ENCODE results near the gene GGCT.

GGCT gene

GRCh38 chr7:30504301-30505173, at the start of gene GGCT:
GGCT (minus strand) TSS chr7:30504829; CDS start chr7:30504709, 120 bp downstream.
- H3K27me3 ChIP-seq (ENCODE audit: control insufficient read depth in 2 of 2, insufficient read depth in 2 of 2, low read length in 2 of 2): no peaks in the 10 kb centered on the region
- H3K9me3 ChIP-seq (ENCODE audit: control insufficient read depth in 2 of 2, low read length in 2 of 2): no peaks in the 10 kb centered on the region
- H3K4me1 ChIP-seq (ENCODE audit: control insufficient read depth in 2 of 2, insufficient read depth in 2 of 2, low read length in 2 of 2): peaks cover 6 to 17% of the 10 kb centered on the region in 2 donors
- H3K36me3 ChIP-seq (ENCODE audit: control insufficient read depth in 2 of 2, insufficient read depth in 2 of 2, low read length in 2 of 2): no peaks in the 10 kb centered on the region
- H3K4me3 ChIP-seq (ENCODE audit: low read length in 2 of 2): peak within 1 kb of the TSS; percentile 96 to 97
- H3K9ac ChIP-seq (ENCODE audit: low read depth in 1 of 2, low read length in 2 of 2): peak within 1 kb of the TSS; percentile 79 to 94
- peak within 1 kb of the TSS; percentile 77 to 86 for H3K27ac ChIP-seq (ENCODE audit: low read depth in 2 of 2, low read length in 2 of 2)

DNA sequence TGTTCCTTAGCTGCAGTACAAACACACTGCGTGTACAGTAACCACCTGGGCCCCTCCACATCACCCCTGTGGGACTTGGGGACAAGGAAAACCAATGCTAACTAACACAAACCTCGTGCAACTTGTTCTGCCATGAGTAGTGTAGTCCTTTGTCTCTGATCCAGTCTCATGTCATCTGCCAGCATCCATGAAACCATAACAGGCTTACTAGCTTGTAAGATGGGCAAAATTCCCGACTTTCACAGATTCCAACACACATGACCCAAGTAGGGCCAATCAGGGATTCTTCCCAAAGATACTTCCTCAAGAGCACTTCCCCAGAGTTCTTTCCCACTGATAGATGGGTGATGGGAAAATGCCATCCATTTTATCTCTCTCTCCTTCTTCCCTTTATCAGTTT, 48.9 kb upstream of the GGCT start:
- Histone ChIP-seq H3K9me3 (ENCODE audit: control insufficient read depth in 2 of 2, low read length in 2 of 2) (no peaks in the 10 kb centered on the region), H3K27ac (ENCODE audit: low read depth in 2 of 2, low read length in 2 of 2) (no peak overlapping the region), H3K4me1 (ENCODE audit: control insufficient read depth in 2 of 2, insufficient read depth in 2 of 2, low read length in 2 of 2) (peaks cover 3 to 7% of the 10 kb centered on the region in 2 donors), H3K27me3 (ENCODE audit: control insufficient read depth in 2 of 2, insufficient read depth in 2 of 2, low read length in 2 of 2) (no peaks in the 10 kb centered on the region), H3K36me3 (ENCODE audit: control insufficient read depth in 2 of 2, insufficient read depth in 2 of 2, low read length in 2 of 2) (peaks cover 0 to 4% of the 10 kb centered on the region in 2 donors), H3K4me3 (ENCODE audit: low read length in 2 of 2) (no peak overlapping the region), H3K9ac (ENCODE audit: low read depth in 1 of 2, low read length in 2 of 2) (no peak overlapping the region)

DNA sequence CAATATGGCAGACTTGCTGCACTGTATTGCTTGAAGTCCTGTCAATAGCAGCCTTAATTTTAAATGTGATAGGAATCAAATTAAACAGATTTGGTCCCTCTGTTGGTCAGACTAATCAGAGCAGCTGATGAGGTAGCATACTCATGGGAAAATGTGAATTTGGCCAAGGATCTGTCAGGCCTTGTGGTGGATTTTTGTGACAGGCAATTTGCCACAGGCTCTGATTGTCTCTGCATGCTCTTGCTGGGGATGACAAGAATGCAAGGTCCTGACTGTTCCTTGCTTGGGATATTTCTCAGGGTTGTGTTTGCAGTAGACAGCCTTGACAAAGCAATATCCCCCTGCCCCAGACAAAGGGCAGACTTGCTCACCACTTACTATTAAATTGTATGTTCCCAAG, 48.5 kb upstream of the GGCT start:
- Histone ChIP-seq H3K9me3 (ENCODE audit: control insufficient read depth in 2 of 2, low read length in 2 of 2) (no peaks in the 10 kb centered on the region), H3K36me3 (ENCODE audit: control insufficient read depth in 2 of 2, insufficient read depth in 2 of 2, low read length in 2 of 2) (peaks cover 0 to 4% of the 10 kb centered on the region in 2 donors), H3K27ac (ENCODE audit: low read depth in 2 of 2, low read length in 2 of 2) (no peak overlapping the region), H3K9ac (ENCODE audit: low read depth in 1 of 2, low read length in 2 of 2) (no peak overlapping the region), H3K4me3 (ENCODE audit: low read length in 2 of 2) (no peak overlapping the region), H3K4me1 (ENCODE audit: control insufficient read depth in 2 of 2, insufficient read depth in 2 of 2, low read length in 2 of 2) (peaks cover 3 to 7% of the 10 kb centered on the region in 2 donors), H3K27me3 (ENCODE audit: control insufficient read depth in 2 of 2, insufficient read depth in 2 of 2, low read length in 2 of 2) (no peaks in the 10 kb centered on the region)

DNA sequence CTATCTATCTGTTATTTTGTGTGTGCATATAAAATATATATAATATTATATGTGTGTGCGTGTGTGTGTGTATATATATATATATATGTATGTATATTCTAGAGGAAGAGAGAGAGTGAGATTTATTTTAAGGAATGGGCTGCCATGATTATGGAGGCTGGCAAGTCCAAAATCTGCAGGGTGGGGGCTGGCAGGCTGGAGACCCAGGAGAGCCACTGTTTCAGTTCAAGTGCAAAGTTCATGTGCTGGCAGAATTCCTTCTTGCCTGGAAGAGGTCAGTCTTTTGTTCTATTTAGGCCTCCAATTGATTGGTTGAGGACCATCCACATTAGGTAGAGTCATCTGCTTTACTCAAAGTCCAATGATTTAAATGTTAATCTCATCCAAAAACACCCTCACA, 47.7 kb upstream of the GGCT start:
- peaks cover 0 to 4% of the 10 kb centered on the region in 2 donors for H3K36me3 ChIP-seq (ENCODE audit: control insufficient read depth in 2 of 2, insufficient read depth in 2 of 2, low read length in 2 of 2)
- no peak overlapping the region for H3K27ac ChIP-seq (ENCODE audit: low read depth in 2 of 2, low read length in 2 of 2)
- no peak overlapping the region for H3K9ac ChIP-seq (ENCODE audit: low read depth in 1 of 2, low read length in 2 of 2)
- H3K4me3 ChIP-seq (ENCODE audit: low read length in 2 of 2): no peak overlapping the region
- no peaks in the 10 kb centered on the region for H3K9me3 ChIP-seq (ENCODE audit: control insufficient read depth in 2 of 2, low read length in 2 of 2)
- no peaks in the 10 kb centered on the region for H3K27me3 ChIP-seq (ENCODE audit: control insufficient read depth in 2 of 2, insufficient read depth in 2 of 2, low read length in 2 of 2)
- H3K4me1 ChIP-seq (ENCODE audit: control insufficient read depth in 2 of 2, insufficient read depth in 2 of 2, low read length in 2 of 2): peaks cover 3 to 7% of the 10 kb centered on the region in 2 donors

GRCh38 chr7:30549931-30550493, 45.4 kb upstream of the GGCT start:
- Histone ChIP-seq H3K27ac (ENCODE audit: low read depth in 2 of 2, low read length in 2 of 2) (no peak overlapping the region), H3K27me3 (ENCODE audit: control insufficient read depth in 2 of 2, insufficient read depth in 2 of 2, low read length in 2 of 2) (no peaks in the 10 kb centered on the region), H3K36me3 (ENCODE audit: control insufficient read depth in 2 of 2, insufficient read depth in 2 of 2, low read length in 2 of 2) (peaks cover 0 to 4% of the 10 kb centered on the region in 2 donors), H3K9ac (ENCODE audit: low read depth in 1 of 2, low read length in 2 of 2) (no peak overlapping the region), H3K4me3 (ENCODE audit: low read length in 2 of 2) (no peak overlapping the region), H3K4me1 (ENCODE audit: control insufficient read depth in 2 of 2, insufficient read depth in 2 of 2, low read length in 2 of 2) (peaks cover 3 to 7% of the 10 kb centered on the region in 2 donors), H3K9me3 (ENCODE audit: control insufficient read depth in 2 of 2, low read length in 2 of 2) (no peaks in the 10 kb centered on the region)

DNA sequence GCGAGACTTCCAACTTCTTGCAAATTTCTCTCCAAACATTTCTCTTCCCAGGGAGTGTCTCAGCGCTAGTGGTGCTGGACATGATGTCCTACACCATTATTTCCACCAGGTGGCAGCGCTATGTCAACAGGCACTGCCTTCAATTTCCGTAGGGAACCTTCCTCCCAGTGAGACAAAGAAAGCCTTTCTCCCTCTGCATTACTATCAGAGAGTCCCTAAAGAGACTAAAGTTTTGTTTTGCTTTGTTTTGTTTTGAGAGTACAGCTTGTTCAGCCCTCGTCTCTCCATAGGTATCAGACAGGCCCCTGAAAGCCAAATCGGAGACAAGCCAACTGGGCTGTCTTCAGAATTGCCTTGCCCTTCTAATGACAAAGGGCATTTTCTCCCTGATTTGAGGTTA, 44.2 kb upstream of the GGCT start:
- Histone ChIP-seq H3K9me3 (ENCODE audit: control insufficient read depth in 2 of 2, low read length in 2 of 2) (no peaks in the 10 kb centered on the region), H3K27me3 (ENCODE audit: control insufficient read depth in 2 of 2, insufficient read depth in 2 of 2, low read length in 2 of 2) (no peaks in the 10 kb centered on the region), H3K27ac (ENCODE audit: low read depth in 2 of 2, low read length in 2 of 2) (no peak overlapping the region), H3K36me3 (ENCODE audit: control insufficient read depth in 2 of 2, insufficient read depth in 2 of 2, low read length in 2 of 2) (peaks cover 0 to 4% of the 10 kb centered on the region in 2 donors), H3K9ac (ENCODE audit: low read depth in 1 of 2, low read length in 2 of 2) (no peak overlapping the region), H3K4me3 (ENCODE audit: low read length in 2 of 2) (no peak overlapping the region), H3K4me1 (ENCODE audit: control insufficient read depth in 2 of 2, insufficient read depth in 2 of 2, low read length in 2 of 2) (peaks cover 3 to 7% of the 10 kb centered on the region in 2 donors)

GRCh38 chr7:30546596-30546995, 42.0 kb upstream of the GGCT start:
- Histone ChIP-seq H3K9me3 (ENCODE audit: control insufficient read depth in 2 of 2, low read length in 2 of 2) (no peaks in the 10 kb centered on the region), H3K27ac (ENCODE audit: low read depth in 2 of 2, low read length in 2 of 2) (no peak overlapping the region), H3K4me3 (ENCODE audit: low read length in 2 of 2) (no peak overlapping the region), H3K4me1 (ENCODE audit: control insufficient read depth in 2 of 2, insufficient read depth in 2 of 2, low read length in 2 of 2) (peaks cover 3 to 7% of the 10 kb centered on the region in 2 donors), H3K9ac (ENCODE audit: low read depth in 1 of 2, low read length in 2 of 2) (no peak overlapping the region), H3K27me3 (ENCODE audit: control insufficient read depth in 2 of 2, insufficient read depth in 2 of 2, low read length in 2 of 2) (no peaks in the 10 kb centered on the region), H3K36me3 (ENCODE audit: control insufficient read depth in 2 of 2, insufficient read depth in 2 of 2, low read length in 2 of 2) (peaks cover 0 to 4% of the 10 kb centered on the region in 2 donors)

DNA sequence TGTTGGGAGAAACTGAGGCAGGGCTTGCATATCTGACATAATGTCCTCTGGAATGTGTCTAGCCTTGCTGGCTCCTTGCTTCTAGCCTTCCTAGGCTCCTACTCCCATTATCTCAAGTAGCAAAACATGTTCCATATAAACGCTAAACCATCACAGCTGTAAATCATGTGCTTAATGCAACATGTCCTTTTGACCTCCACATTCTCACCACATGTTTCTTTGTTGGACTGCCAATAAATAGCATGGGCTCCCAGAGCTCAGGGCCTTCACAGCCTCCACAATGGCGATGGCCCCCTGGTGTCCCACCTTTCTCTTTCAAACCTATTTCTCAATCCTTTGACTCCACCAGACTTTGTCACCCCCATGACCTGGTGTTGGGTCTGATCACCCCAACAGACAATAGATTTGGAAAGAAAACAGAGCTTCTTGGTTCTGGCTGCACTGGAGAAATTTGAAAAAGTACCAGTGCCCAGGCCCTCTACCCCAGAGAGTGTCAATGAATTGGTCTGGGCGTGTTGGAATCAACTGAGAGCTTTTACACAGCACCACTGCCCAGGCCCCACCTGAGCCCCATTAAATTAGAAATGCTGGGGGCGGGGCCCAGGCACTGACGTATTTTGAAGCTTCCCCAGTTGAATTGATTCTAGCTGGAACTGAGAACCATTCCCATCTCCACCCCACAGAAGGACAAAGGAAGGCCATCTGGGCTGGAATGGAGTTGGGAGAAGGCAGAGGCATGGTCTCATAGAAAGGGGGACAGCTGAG, 41.3 kb upstream of the GGCT start:
- H3K9me3 ChIP-seq (ENCODE audit: control insufficient read depth in 2 of 2, low read length in 2 of 2): no peaks in the 10 kb centered on the region
- H3K36me3 ChIP-seq (ENCODE audit: control insufficient read depth in 2 of 2, insufficient read depth in 2 of 2, low read length in 2 of 2): peaks cover 0 to 4% of the 10 kb centered on the region in 2 donors
- no peaks in the 10 kb centered on the region for H3K27me3 ChIP-seq (ENCODE audit: control insufficient read depth in 2 of 2, insufficient read depth in 2 of 2, low read length in 2 of 2)
- H3K27ac ChIP-seq (ENCODE audit: low read depth in 2 of 2, low read length in 2 of 2): no peak overlapping the region
- H3K9ac ChIP-seq (ENCODE audit: low read depth in 1 of 2, low read length in 2 of 2): no peak overlapping the region
- H3K4me1 ChIP-seq (ENCODE audit: control insufficient read depth in 2 of 2, insufficient read depth in 2 of 2, low read length in 2 of 2): peaks cover 2 to 3% of the 10 kb centered on the region in 2 donors
- H3K4me3 ChIP-seq (ENCODE audit: low read length in 2 of 2): no peak overlapping the region

DNA sequence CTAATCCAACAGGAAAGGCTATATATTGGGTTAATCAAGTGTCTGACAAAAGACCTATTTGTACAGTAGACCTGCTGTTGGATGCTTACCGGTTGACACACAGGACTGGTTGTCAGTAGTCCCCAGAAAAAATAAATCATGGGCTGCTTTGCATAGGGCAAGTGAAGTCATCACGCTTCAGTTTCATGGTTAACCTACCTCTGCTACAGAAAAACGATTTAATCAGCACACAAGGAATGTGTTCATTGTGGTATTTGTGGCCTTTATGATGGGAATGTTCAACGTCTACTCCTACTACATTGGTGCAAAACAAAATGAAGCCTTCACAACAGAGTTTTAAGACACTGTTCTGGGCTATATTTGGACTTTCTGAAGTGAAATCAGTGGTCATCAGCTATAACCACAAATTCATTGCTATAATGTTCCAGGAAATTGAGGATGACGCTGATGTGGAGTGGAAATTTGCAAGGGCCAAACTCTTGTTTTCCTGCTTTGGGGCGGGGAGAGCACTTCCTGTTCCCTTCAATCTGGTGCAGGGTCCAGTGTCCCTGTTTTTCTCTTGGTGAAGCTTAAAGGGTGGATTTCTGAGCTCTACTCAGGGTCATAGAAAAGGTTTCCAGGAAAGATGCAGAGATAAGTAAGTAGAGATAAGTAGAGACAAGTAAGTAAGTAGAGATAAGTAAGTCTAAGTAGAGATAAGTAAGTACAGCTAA, 39.3 kb upstream of the GGCT start:
- H3K27ac ChIP-seq (ENCODE audit: low read depth in 2 of 2, low read length in 2 of 2): no peak overlapping the region
- H3K27me3 ChIP-seq (ENCODE audit: control insufficient read depth in 2 of 2, insufficient read depth in 2 of 2, low read length in 2 of 2): no peaks in the 10 kb centered on the region

More for the DNA sequence above, 39.3 kb upstream of the GGCT start:
- H3K9ac ChIP-seq (ENCODE audit: low read depth in 1 of 2, low read length in 2 of 2): no peak overlapping the region
- no peaks in the 10 kb centered on the region for H3K36me3 ChIP-seq (ENCODE audit: control insufficient read depth in 2 of 2, insufficient read depth in 2 of 2, low read length in 2 of 2)
- no peak overlapping the region for H3K4me3 ChIP-seq (ENCODE audit: low read length in 2 of 2)
- H3K9me3 ChIP-seq (ENCODE audit: control insufficient read depth in 2 of 2, low read length in 2 of 2): no peaks in the 10 kb centered on the region
- H3K4me1 ChIP-seq (ENCODE audit: control insufficient read depth in 2 of 2, insufficient read depth in 2 of 2, low read length in 2 of 2): no peaks in the 10 kb centered on the region
